HG03442 (cell line): Measurements from ENCODE around the gene CD6.

Source experiments
- ATAC-seq: cut with Tn5 transposase; IDR thresholded peaks from one replicate; pipeline ENCODE4 v1.9.1; 2021; ENCODE audit warnings: mild to moderate bottlenecking, moderate library complexity; ENCODE audit not compliant: unreplicated experiment

CD6 gene

DNA sequence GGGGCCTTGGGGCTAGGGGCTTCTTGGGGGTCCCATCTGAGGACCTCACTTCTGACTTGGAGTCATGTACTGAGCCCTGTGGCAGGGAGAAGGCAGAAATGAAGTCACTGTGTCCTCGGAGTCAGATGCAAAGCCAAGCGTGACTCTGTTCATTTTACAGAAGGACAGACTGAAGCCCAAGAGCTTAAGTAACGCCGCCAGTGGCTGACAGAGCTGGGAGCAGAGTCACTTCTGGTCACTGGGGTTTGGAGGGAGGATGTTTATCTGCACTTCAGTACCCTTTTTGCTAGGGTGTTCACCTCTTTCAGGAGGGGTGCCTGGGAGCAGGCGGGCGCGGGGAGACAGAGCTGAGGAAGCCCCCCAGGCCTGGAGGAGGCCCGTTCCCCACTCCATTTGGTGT lies 10.7 kb downstream of the CD6 start:
- ATAC-seq = no peak

GRCh38 chr11:60984149-60984548 lies 12.7 kb downstream of the CD6 start:
- no peak for ATAC-seq

GRCh38 chr11:60984636-60985035 lies 13.2 kb downstream of the CD6 start:
- ATAC-seq = no peak

- ATAC-seq = no peak
These were observed 14.0 kb downstream of the CD6 start for GRCh38 chr11:60985501-60985900.

GRCh38 chr11:60985991-60986915 lies 14.8 kb downstream of the CD6 start:
- ATAC-seq = no peak

DNA sequence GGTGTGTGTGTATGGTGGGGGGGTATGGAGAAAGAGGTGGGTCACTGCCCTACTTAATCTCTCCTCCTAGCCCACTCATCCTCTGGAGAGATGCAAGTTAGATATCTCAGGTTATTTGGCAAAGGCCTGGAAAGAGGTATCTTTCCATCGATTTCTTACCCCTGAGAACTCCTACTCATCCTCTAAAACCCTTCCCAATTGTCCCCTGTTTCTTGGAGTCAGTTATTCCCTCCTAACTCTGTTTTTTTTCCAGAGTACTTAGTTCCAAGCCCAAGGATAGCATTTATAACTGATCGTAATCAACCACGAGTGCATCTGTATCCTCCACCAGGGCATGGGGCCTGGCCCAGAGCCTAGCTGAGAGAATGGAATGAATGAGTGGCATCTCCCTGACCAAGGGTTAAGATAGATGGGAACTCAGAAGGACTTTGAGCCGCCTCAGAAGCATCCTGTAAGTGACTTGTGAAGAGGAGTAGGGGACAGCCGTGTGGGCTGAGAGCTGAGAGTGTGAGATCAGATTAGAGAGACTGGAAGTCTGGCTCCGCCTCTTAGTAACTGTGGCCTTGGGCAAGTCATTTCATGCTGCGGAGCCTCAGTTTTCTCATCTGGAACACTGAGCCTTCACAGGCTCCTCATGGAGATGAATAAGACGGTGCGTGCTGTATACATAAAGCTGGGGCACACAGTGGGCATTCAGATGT lies 16.2 kb downstream of the CD6 start:
- ATAC-seq = no peak

DNA sequence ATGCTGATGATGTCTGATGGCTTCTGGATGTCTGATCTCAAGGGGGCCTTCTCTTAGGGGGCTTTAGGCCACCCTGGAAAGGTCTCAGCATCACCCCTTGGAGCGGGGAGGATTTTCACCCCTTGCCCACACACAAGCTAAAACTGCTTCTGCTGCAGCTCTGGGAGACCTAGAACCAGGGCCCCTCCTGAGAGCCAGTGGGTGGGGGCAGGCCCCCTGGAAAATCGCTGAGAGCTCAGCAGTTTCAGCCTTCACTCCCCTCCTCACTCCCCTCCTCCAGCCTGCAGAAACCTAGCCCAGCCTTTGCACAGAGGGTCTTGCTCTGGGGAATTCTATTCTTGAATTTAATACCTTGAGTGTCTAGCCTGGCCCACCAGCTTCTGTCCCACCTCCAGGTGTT lies 17.2 kb downstream of the CD6 start:
- no peak for ATAC-seq

DNA sequence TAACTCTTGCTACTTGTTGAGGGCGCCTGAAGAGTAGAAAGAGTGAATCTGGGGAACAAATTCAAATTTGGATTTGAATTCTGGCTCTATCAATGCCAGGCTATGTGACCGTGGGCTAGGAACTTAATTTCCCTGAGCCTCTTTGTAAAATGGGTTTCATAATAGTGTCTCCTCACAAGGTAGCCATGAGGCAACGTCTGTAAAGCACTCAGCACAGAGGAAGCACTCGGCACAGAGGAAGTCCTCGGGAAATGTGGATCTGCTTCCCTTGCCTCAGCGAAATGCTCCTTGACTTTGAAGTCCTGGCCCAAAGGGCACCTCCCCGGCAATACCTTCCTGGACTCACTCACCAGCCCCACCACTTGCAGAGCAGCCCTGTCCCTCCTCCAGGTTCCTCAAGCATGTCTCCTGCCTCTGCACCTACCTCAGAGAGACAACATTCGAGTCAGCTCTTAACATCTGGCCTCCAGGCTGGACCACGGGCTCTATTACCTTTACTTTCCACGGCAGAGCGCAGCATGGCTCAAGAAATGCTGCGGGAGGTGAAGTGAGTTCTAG lies 17.7 kb downstream of the CD6 start:
- ATAC-seq = peak; percentile 49

GRCh38 chr11:60991457-60991856 lies 20.0 kb downstream of the CD6 start:
- no peak for ATAC-seq

DNA sequence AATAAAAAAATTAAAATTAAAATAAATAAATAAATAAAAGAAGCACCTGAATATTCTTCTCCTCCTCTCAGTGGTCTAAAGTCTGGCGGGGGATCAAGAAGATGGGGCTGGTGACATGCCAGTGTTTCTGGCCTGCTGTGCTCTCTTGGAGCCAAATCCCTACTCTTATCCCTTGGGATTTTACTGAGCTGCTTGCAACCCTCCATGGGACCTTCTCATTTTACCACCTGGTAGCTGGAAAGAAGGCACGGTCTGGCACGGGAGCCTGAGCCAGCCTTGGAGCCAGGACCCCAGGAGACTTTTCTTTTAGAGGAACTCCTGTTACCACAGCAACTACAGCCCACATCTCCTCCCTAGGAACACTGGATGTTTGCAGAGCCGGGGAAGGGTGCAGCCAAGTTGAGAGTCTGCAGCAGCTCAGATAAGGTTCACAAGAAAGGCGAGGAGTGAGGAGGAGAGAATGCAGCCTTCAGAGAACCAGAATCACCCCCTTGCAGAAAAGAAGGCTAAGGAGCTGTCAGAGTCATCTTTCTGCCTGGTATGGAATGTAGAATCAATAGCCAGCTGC lies 21.4 kb downstream of the CD6 start:
- ATAC-seq = no peak

GRCh38 chr11:60993615-60994014 lies 22.1 kb downstream of the CD6 start:
- no peak for ATAC-seq

DNA sequence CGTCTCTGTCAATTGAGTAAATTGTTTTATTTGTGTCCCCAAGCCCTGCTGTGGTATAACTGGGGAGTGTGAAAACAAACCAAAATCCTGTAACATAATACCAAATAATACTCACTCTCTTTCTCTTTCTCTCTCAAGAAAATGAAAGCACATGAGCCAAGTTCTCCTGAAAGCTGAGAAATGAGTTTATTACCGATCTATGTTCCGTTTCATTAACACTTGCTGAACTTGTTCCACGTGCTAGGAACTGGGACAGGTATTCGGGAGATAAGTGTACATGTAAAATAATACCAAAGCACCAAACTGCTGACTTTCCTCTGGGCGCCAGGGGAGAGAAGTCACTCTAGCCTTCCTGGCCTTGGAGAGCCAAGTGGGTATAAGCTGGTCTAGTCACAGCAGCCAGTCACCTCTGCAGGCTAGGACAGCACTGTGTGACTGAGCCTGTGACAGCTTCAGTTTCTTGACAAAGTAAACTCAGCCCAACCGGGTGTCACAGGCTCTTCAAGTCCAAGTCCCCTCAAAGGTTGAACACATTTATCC lies 23.1 kb downstream of the CD6 start:
- ATAC-seq = no peak

GRCh38 chr11:60995798-60996197 lies 24.3 kb downstream of the CD6 start:
- no peak for ATAC-seq

DNA sequence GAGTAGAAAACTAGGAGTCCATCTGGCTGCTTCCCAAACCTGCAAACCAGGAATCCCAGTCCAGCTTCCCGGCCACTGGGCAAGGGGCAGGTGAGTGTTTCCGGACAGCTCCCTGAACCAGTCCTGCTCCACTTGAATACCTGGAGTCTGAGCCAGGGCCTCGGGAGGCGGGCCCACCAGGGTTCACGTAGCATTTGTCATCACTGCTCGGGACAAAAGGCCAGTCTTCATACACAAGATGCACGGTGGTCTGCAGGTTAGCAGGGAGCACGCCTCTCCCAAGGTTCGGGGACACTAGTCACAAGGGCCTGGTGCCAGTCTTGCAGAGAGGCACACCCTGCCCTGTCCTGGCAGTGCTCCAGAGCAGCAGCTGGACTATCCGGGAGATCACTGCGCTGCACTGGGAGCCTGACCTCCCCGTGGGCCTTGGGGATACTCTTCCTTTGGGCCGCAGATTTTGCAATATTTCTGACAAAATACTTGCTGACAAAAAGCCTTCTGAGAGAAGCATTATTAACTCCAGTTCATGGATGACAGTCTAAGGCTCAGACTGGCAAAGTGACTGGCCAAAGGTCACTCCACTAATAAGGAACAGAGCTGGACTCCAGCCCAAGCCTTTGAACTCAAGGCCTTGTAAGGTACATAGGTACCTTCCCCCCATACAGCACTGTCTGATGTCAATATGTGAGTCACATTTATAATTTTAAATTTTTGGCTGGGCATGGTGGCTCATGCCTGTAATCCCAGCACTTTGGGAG lies 25.1 kb downstream of the CD6 start:
- ATAC-seq = no peak

DNA sequence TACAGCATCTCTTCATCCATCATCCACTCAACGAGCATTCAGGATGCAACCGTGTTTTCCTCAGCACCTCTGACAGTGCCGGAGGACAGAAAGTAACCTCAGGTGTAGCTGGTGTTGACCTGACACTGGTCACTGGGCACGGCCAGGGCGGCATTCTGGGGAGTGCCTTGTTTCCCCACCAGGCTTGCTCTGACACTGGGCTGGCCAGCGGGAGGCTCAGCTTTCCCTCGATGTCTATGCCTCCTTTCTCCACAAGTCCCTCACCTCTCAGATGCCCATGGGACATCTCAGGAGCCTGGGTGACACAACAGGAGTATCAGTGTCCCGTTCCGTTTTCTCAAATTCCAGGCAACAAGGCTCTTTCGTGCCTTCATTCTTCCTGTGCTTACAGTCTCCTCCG lies 28.9 kb downstream of the CD6 start:
- no peak for ATAC-seq

GRCh38 chr11:61001931-61002330 lies 30.5 kb downstream of the CD6 start:
- no peak for ATAC-seq

- ATAC-seq = no peak
These were observed 31.1 kb downstream of the CD6 start for GRCh38 chr11:61002598-61002997.

GRCh38 chr11:61004180-61004611 lies 32.7 kb downstream of the CD6 start:
- no peak for ATAC-seq

DNA sequence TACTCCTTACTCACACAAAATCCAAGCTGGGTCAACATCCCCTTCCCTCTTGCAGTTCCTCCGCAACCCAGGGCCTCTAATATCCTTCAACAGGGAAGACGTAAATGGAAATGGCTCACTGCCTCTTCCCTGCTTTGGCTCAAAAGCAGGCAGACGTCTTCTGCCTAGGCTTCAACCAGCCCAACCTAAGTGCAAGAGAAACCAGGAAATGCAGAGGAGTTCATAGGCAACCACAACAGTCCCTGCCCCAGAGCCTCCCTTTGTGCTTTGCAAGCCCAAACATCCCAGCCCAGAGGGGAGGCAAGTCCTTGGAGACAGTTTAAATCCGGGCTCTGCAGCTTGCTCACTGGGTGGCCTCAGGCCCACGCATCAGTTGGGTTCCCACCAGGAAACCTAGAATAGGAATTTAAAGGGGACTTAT lies 33.3 kb downstream of the CD6 start:
- ATAC-seq = no peak

GRCh38 chr11:61007383-61007955 lies 36.0 kb downstream of the CD6 start:
- ATAC-seq = no peak
